T-helper 17 cell (primary cell): ENCODE data around the gene ADGRL4. TPM values are rescaled to one million over a fixed set of nuclear protein-coding genes. Genes with fewer than 3 reads are reported as not detected.
"Not testable (repeated sequence)": the region's sequence is repeated elsewhere in the genome, so short reads cannot be mapped to it uniquely, and the experiment has no call there.

Source experiments
- ATAC-seq: fragments of 150-1000 bp; cut with Tn5 transposase; 2 replicates; pipeline ENCODE4 v1.10.0; 2021; ENCODE audit warnings: mild to moderate bottlenecking, moderate library complexity
- DNase-seq, 3 donors: peaks; one replicate each; pipeline versions ENCODE4 v3.0.0 to v3.0.0-alpha.2; 2020 to 2021
- H3K9me3 ChIP-seq: one replicate; pipeline ENCODE4 v1.7.0; 2013; ENCODE audit warnings: low read length, mild to moderate bottlenecking; ENCODE audit not compliant: control insufficient read depth, poor library complexity, severe bottlenecking
- H3K27ac Mint-ChIP-seq: one replicate; pipeline ENCODE4 v1.8.0; 2022; ENCODE audit warnings: mild to moderate bottlenecking, moderate library complexity, mixed read lengths
- H3K27me3 Mint-ChIP-seq: one replicate; pipeline ENCODE4 v1.8.0; 2022; ENCODE audit warnings: mixed read lengths
- H3K36me3 Mint-ChIP-seq: one replicate; pipeline ENCODE4 v1.8.0; 2022; ENCODE audit warnings: low read depth, mixed read lengths
- H3K4me1 Mint-ChIP-seq: one replicate; pipeline ENCODE4 v1.8.0; 2022; ENCODE audit warnings: mild to moderate bottlenecking, mixed read lengths
- H3K4me3 Mint-ChIP-seq: one replicate; pipeline ENCODE4 v1.8.0; 2022; ENCODE audit warnings: mild to moderate bottlenecking, moderate library complexity, mixed read lengths
- total RNA-seq, 4 donors: library from RNA in 2 of 4; stranded (reverse) in 2 of 4; gene quantifications; one replicate each; pipeline ENCODE4 v1.2.3 and lab custom pipeline; 2022 to 2026

Gene ADGRL4
- total RNA-seq, 2 donors from 2014 or later: not detected

DNA sequence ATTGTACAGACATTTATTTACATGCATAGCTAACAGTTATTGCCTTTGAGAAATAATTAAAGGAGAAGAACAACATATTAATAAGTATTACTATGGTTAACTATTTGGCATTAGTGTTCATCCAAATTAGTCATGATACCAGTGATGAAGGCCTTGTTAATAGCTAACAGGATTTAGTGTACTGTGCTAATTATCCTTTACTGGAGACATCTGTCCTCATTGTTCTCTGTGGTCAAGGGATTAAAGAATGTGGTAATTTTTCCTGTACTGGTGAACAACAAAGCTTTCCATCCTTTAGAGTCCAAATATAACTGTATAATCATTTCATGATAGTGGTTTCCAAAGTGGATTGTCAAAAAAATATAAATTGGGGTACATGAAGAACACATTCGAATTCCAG, 103.9 kb downstream of the ADGRL4 start:
- no peaks in the 10 kb centered on the region for H3K4me1 Mint-ChIP-seq
- H3K27me3 Mint-ChIP-seq: no peaks in the 10 kb centered on the region
- H3K9me3 ChIP-seq: no peaks in the 10 kb centered on the region
- H3K27ac Mint-ChIP-seq: no peak overlapping the region
- DNase-seq (no peak), ATAC-seq (no peak)
- no peaks in the 10 kb centered on the region for H3K36me3 Mint-ChIP-seq
- H3K4me3 Mint-ChIP-seq: no peak overlapping the region

DNA sequence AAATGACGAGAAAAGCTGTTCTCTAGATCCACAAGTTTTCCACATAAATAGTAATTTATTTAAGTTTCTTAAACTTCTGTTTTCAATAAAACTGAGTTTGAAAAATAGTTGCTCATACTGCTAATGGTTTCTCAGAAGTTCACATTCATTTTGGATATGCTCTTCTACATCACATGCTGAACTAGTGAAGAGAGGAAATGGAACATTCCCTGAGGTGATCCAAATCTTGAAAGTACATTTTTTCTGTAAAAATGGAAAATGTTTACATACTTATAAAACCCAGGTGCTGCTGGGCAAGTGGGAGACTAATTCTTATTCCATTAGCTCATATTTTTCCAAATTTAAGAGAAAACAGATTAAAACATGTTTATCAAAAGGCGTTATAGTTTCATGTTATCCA, 111.7 kb downstream of the ADGRL4 start:
- ATAC-seq (no peak), DNase-seq (no peak)
- no peaks in the 10 kb centered on the region for H3K9me3 ChIP-seq
- Mint-ChIP-seq H3K4me1 (no peaks in the 10 kb centered on the region), H3K36me3 (no peaks in the 10 kb centered on the region), H3K27me3 (no peaks in the 10 kb centered on the region), H3K4me3 (no peak overlapping the region), H3K27ac (no peak overlapping the region)

DNA sequence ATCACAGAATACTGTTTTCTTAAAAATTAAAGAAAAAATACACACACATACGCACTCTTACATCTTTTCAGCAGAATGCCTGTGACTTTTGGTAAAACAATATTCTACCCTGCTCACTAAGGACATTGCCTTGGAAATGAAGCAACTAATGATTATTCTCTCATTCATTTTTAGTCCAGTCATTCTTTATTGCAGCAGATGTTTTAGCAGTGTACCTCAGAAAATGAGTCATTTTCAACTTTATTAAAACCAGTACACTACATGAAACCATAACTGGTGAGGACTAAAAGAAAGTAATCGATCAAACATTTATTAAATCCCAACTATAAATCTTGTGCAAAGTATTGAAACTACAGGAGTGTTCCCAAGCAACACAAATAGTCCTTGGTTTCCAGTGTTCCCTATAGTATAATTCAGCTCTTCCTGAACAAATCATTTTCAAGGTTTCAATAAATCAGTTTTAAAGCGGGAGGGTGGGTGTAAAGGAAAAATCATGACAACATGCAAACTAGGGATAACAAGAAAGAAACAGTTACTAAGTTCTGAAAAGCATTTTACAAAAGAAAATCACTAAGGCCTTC, 114.2 kb downstream of the ADGRL4 start:
- Mint-ChIP-seq H3K4me1 (no peaks in the 10 kb centered on the region), H3K27me3 (peaks cover 5% of the 10 kb centered on the region), H3K36me3 (no peaks in the 10 kb centered on the region), H3K4me3 (no peak overlapping the region), H3K27ac (no peak overlapping the region)
- ATAC-seq: no peak
- H3K9me3 ChIP-seq: no peaks in the 10 kb centered on the region
- DNase-seq: no peak

DNA sequence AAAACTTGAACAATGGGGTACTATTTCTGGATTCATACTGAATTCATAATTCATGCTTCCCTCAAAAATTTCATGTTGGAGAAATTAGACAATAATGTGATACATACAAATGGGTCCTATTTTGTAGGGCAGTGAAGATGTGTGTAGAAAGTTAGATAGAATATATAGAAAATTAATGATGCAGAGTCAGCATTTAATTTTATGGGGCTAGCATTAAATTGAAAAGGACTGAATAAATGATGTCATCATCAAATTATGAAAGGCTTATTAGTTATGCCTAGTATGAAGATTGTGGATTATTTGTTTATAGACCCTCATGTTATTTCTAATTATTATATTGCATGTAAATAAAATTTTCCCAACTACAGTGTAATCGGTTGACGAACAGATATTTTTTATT, 119.1 kb downstream of the ADGRL4 start:
- Mint-ChIP-seq H3K27me3 (peaks cover 5% of the 10 kb centered on the region), H3K4me3 (no peak overlapping the region), H3K4me1 (no peaks in the 10 kb centered on the region), H3K27ac (no peak overlapping the region), H3K36me3 (no peaks in the 10 kb centered on the region)
- H3K9me3 ChIP-seq: no peaks in the 10 kb centered on the region
- DNase-seq (no peak), ATAC-seq (no peak)

DNA sequence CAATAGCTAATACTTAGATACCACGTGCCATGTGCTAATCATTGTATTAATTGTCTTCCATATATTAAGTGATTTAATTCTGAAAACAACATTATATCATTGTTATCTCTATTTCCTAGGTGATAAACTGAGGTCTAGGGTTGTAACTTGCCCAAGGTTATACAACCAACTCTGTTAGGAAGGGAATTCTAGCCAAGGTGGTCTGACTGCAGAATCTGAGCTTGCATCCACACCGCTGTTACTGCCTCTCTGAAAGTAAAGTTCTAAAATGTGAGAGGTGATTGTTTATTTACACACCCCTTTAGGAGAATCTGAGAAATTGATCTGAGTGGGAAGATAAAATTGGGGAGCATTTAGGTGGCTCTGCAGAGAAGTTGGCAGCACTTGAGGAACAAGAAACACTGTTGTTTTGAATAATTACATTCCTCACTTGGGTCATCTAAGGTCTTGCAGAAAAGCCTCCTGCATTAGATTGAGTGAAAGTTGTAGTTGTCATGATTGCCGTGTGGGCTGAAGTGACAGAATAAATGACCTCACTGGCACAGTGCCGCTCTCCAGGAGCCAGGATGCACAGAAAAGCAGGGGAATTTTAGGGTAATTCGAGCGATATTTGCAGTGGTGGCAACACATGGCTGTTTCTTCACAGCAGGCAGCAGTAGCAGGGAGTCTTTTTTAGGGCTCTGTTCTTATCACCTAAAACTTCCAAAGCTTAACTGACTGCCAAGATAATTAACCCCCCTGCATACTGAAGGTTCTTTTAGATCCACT, 121.7 kb downstream of the ADGRL4 start:
- H3K27ac Mint-ChIP-seq: no peak overlapping the region
- H3K27me3 Mint-ChIP-seq: peaks cover 5% of the 10 kb centered on the region
- H3K9me3 ChIP-seq: no peaks in the 10 kb centered on the region
- no peak overlapping the region for H3K4me3 Mint-ChIP-seq
- DNase-seq: no peak
- no peaks in the 10 kb centered on the region for H3K36me3 Mint-ChIP-seq
- ATAC-seq: no peak
- no peaks in the 10 kb centered on the region for H3K4me1 Mint-ChIP-seq

DNA sequence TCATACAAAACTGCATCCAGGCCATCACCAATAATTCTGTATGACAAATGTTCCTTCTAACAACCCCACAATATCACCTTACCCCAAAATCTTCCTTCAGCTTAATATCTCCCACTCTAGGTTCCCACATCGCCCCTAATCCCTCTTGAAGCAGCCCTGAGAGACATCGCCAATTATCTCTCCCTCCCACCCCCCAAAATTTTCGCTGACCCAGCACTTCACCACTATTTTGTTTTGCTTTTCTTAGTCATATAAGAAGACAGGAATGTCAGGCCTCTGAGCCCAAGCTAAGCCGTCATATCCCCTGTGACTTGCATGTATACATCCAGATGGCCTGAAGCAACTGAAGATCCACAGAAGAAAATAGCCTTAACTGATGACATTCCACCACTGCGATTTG, 126.3 kb downstream of the ADGRL4 start:
- Mint-ChIP-seq H3K27me3 (no peaks in the 10 kb centered on the region), H3K27ac (no peak overlapping the region), H3K36me3 (no peaks in the 10 kb centered on the region), H3K4me1 (no peaks in the 10 kb centered on the region), H3K4me3 (no peak overlapping the region)
- DNase-seq (no peak), ATAC-seq (no peak)
- H3K9me3 ChIP-seq: no peaks in the 10 kb centered on the region

DNA sequence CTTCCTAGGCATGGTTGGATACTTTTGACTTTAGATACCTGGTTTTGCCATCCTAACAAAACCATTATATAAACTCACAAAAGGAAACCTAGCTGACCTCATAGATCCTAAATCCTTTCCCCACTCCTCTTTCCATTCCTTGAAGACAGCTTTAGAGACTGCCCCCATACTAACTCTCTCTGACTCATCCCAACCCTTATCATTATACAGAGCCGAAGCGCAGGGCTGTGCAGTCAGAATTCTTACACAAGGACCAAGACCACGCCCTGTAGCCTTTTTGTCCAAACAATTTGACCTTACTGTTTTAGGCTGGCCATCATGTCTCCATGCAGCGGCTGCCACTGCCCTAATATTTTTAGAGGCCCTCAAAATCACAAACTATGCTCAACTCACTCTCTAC, 130.5 kb downstream of the ADGRL4 start:
- not testable (repeated sequence) for DNase-seq, H3K27me3 Mint-ChIP-seq, H3K36me3 Mint-ChIP-seq, H3K4me3 Mint-ChIP-seq, ATAC-seq, H3K4me1 Mint-ChIP-seq, H3K27ac Mint-ChIP-seq, H3K9me3 ChIP-seq

DNA sequence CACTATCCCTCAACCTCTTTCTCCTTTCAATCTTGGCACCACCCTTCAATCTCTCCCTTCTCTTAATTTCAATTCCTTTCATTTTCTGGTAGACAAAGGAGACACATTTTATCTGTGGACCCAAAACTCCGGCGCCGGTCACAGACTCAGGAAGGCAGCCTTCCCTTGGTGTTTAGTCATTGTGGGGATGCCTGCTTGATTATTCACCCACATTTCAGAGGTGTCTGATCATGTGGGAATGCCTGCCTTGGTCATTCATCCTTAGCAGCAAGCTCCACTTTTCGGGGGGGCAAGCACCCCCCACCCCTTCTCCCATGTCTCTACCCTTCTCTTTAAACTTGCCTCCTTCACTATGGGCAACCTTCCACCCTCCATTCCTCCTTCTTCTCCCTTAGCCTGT, 133.7 kb downstream of the ADGRL4 start:
- H3K27me3 Mint-ChIP-seq, H3K4me1 Mint-ChIP-seq, H3K36me3 Mint-ChIP-seq, H3K27ac Mint-ChIP-seq, ATAC-seq, H3K4me3 Mint-ChIP-seq, DNase-seq, H3K9me3 ChIP-seq: not testable (repeated sequence)

DNA sequence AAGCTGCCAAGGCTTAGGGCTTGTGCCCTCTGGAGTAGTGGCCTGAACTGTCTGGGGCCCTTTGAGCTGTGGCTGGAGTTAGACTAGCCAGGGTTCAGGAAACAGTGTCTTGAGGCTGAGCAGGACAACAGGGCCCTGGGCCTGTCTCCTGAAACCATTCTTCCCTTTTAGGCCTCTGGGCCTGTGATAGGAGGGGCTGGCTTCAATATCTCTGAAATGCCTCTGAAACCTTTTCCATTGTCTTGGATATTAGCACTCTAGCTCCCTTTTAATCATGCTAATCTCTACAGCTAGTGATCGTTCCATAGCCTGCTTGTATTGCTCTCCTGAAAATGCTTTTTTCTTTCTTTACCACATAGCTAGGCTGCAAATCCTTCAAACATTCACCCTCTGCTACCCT, 135.3 kb downstream of the ADGRL4 start:
- DNase-seq (no peak), ATAC-seq (no peak)
- peaks cover under 1% of the 10 kb centered on the region for H3K27me3 Mint-ChIP-seq
- no peaks in the 10 kb centered on the region for H3K36me3 Mint-ChIP-seq
- no peaks in the 10 kb centered on the region for H3K4me1 Mint-ChIP-seq
- no peak overlapping the region for H3K27ac Mint-ChIP-seq
- H3K9me3 ChIP-seq: no peaks in the 10 kb centered on the region
- no peak overlapping the region for H3K4me3 Mint-ChIP-seq

DNA sequence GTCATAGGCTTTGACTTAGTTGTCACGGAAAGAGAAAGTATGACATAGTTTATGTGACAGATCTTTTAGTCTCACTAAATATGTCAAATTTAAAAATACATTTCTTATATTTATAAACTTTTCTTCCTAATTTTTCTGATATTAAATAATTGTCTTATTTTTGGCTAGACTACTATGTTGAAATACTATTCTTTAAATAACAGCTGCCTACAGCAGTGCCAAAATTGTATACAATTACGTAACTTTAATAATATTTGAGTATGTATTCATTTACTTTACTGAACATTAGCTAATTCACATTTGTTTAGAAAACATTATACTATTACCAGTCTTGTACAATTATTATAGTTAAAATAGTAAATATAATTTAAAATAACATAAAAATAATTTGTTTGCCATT, 137.4 kb downstream of the ADGRL4 start:
- Mint-ChIP-seq H3K4me3 (no peak overlapping the region), H3K36me3 (no peaks in the 10 kb centered on the region), H3K27ac (no peak overlapping the region), H3K27me3 (peaks cover 10% of the 10 kb centered on the region), H3K4me1 (no peaks in the 10 kb centered on the region)
- DNase-seq: no peak
- ATAC-seq: no peak
- no peaks in the 10 kb centered on the region for H3K9me3 ChIP-seq

DNA sequence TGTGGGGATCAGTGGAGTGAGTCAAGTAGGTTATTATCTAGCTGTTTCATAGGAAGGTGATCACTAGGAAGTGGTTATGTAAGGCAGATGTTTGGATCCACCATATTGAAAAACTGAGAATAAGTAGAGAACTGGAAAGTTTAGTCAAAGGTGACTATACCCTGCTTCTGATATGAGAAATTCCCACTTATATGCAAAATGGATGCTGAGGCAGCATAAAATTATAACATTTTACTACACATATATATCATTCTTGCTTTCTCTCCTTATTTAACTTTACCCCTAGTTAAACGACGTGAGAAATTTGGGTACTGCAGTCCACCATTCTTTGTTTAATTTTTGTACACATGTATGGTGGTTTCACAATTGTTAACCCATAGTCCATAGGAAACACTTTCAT, 142.4 kb downstream of the ADGRL4 start:
- ATAC-seq: no peak
- Mint-ChIP-seq H3K4me1 (no peaks in the 10 kb centered on the region), H3K36me3 (no peaks in the 10 kb centered on the region), H3K27ac (no peak overlapping the region), H3K27me3 (peaks cover 10% of the 10 kb centered on the region), H3K4me3 (no peak overlapping the region)
- no peak for DNase-seq
- no peaks in the 10 kb centered on the region for H3K9me3 ChIP-seq

DNA sequence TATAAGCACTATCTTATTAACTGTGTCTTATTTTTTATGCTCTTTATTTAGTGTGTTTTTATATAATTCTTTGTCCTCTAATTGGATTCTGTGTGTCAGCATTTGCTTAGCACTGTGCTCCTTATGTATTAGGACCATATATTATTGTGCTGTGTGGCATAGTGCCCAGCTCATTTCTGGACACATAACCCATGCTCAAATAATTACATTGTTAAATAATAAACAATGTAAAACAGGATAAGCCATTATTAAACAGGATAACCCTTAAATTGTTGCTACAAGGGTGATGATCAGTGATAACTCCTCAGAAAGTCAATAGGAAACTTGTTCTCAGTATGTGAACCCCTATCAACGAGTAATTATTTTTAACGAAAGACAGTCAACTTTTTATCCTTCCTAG, 150.4 kb downstream of the ADGRL4 start:
- no peaks in the 10 kb centered on the region for H3K27me3 Mint-ChIP-seq
- ATAC-seq: no peak
- H3K4me3 Mint-ChIP-seq: no peak overlapping the region
- H3K4me1 Mint-ChIP-seq: no peaks in the 10 kb centered on the region
- no peak overlapping the region for H3K27ac Mint-ChIP-seq
- H3K36me3 Mint-ChIP-seq: no peaks in the 10 kb centered on the region
- no peaks in the 10 kb centered on the region for H3K9me3 ChIP-seq
- DNase-seq: no peak

DNA sequence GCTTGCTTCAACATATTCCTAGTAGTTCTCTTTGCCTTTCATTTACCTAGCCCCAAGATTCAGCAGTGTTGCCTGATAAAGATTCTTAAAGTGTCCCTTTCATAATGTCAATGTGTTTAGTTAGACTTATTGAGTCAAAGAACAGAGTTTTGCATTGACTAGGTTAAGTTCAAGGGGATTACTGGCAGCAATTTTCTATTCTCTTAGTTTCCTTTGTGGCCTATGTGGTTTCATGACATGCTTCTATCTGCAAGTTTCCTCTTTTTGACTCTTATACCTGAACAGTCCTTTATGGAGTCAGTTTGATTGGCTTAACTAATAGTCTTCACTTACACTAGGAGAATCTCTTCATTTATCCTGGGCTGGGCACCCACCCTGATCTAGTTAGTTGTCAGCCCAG, 151.3 kb downstream of the ADGRL4 start:
- H3K4me3 Mint-ChIP-seq: no peak overlapping the region
- no peak overlapping the region for H3K27ac Mint-ChIP-seq
- no peaks in the 10 kb centered on the region for H3K9me3 ChIP-seq
- no peaks in the 10 kb centered on the region for H3K27me3 Mint-ChIP-seq
- no peak for DNase-seq
- no peaks in the 10 kb centered on the region for H3K4me1 Mint-ChIP-seq
- ATAC-seq: no peak
- no peaks in the 10 kb centered on the region for H3K36me3 Mint-ChIP-seq

DNA sequence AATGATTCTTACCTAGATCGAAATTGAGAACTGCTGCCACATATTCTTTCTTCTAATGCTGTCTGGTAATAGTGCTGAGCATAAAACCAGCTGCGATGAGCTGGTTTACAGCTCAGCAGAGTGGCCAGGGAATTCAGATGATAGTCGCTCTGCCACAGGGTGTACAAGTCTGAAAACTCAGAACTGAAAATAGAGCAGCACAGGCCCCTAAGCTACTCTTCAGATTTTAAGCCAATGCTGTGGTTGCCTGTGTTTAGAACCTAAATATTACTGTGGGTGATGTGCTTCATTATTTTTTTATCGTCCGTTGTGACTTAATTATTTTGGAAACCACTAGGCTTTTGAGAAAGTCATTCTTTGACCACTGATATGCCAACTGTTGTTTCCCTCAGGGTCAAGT, 152.0 kb downstream of the ADGRL4 start:
- Mint-ChIP-seq H3K4me1 (no peaks in the 10 kb centered on the region), H3K27ac (no peak overlapping the region), H3K4me3 (no peak overlapping the region), H3K36me3 (no peaks in the 10 kb centered on the region), H3K27me3 (no peaks in the 10 kb centered on the region)
- no peak for DNase-seq
- no peaks in the 10 kb centered on the region for H3K9me3 ChIP-seq
- no peak for ATAC-seq
